Parathyroid adenoma (tissue), 2 donors: ENCODE data around the gene FOXD1.

Source experiments
- H2AFZ ChIP-seq: fragments of 300-600 bp; sonication (generic); one replicate; pipeline ENCODE4 v1.7.0; 2017; ENCODE audit warnings: antibody characterized with exemption, mild to moderate bottlenecking
- H3K27ac ChIP-seq: fragments of 300-600 bp; sonication (generic); one replicate; pipeline ENCODE4 v1.7.0; 2017
- H3K27me3 ChIP-seq: fragments of 300-600 bp; sonication (generic); one replicate; pipeline ENCODE4 v1.7.0; 2017; ENCODE audit warnings: low read length; ENCODE audit not compliant: control insufficient read depth, insufficient read depth
- H3K36me3 ChIP-seq: fragments of 300-600 bp; sonication (generic); one replicate; pipeline ENCODE4 v1.7.0; 2017; ENCODE audit warnings: low read length; ENCODE audit not compliant: control insufficient read depth, insufficient read depth
- H3K4me1 ChIP-seq: fragments of 300-600 bp; sonication (generic); one replicate; pipeline ENCODE4 v1.7.0; 2017; ENCODE audit warnings: control low read depth
- H3K4me2 ChIP-seq: fragments of 300-600 bp; sonication (generic); one replicate; pipeline ENCODE4 v1.7.0; 2017; ENCODE audit warnings: low read length
- H3K4me3 ChIP-seq: fragments of 300-600 bp; sonication (generic); one replicate; pipeline ENCODE4 v1.7.0; 2017; ENCODE audit warnings: low read depth, low read length
- H3K79me2 ChIP-seq: fragments of 300-600 bp; sonication (generic); one replicate; pipeline ENCODE4 v1.7.0; 2017; ENCODE audit warnings: control low read depth
- H3K9ac ChIP-seq: fragments of 300-600 bp; sonication (generic); one replicate; pipeline ENCODE4 v1.7.0; 2017; ENCODE audit warnings: mild to moderate bottlenecking
- H3K9me3 ChIP-seq: fragments of 300-600 bp; sonication (generic); one replicate; pipeline ENCODE4 v1.7.0; 2017; ENCODE audit warnings: low read length; ENCODE audit not compliant: control insufficient read depth
- TF ChIP-seq, protein P1 (sequence below): fragments of 300-600 bp; sonication (generic); IDR thresholded peaks from one replicate; pipeline ENCODE4 v1.7.0; 2017; ENCODE audit warnings: antibody characterized with exemption, mild to moderate bottlenecking
- donor health status: primary hyperparathyroidism.

The FOXD1 gene

DNA sequence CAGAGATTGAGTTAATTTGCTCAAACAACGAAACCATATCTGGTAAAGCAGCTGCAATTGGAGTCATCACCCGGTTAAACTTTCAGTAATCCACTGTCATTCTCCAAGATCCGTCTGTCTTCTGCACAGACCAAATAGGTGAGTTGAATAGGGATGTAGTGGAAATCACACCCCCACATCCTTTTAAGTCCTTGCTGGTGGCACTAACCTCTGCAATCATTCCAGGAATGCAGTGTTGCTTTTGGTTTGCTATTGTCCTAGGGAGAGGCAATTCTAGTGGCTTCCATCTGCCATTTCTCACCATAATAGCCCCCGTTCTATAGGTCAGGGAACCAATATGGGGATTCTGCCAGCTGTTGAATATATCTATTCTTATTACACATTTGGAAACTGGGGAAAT, 35.1 kb upstream of the FOXD1 start:
- Histone ChIP-seq H3K79me2 (no peaks in the 10 kb centered on the region), H3K9ac (no peak overlapping the region), H3K9me3 (no peaks in the 10 kb centered on the region), H3K4me3 (no peak overlapping the region), H3K4me2 (no peak overlapping the region), H3K27me3 (no peaks in the 10 kb centered on the region), H3K36me3 (no peaks in the 10 kb centered on the region), H3K27ac (no peak overlapping the region), H3K4me1 (no peaks in the 10 kb centered on the region), H2AFZ (no peak overlapping the region)
- TF ChIP-seq, protein P1, sequence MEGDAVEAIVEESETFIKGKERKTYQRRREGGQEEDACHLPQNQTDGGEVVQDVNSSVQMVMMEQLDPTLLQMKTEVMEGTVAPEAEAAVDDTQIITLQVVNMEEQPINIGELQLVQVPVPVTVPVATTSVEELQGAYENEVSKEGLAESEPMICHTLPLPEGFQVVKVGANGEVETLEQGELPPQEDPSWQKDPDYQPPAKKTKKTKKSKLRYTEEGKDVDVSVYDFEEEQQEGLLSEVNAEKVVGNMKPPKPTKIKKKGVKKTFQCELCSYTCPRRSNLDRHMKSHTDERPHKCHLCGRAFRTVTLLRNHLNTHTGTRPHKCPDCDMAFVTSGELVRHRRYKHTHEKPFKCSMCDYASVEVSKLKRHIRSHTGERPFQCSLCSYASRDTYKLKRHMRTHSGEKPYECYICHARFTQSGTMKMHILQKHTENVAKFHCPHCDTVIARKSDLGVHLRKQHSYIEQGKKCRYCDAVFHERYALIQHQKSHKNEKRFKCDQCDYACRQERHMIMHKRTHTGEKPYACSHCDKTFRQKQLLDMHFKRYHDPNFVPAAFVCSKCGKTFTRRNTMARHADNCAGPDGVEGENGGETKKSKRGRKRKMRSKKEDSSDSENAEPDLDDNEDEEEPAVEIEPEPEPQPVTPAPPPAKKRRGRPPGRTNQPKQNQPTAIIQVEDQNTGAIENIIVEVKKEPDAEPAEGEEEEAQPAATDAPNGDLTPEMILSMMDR, result no peak

DNA sequence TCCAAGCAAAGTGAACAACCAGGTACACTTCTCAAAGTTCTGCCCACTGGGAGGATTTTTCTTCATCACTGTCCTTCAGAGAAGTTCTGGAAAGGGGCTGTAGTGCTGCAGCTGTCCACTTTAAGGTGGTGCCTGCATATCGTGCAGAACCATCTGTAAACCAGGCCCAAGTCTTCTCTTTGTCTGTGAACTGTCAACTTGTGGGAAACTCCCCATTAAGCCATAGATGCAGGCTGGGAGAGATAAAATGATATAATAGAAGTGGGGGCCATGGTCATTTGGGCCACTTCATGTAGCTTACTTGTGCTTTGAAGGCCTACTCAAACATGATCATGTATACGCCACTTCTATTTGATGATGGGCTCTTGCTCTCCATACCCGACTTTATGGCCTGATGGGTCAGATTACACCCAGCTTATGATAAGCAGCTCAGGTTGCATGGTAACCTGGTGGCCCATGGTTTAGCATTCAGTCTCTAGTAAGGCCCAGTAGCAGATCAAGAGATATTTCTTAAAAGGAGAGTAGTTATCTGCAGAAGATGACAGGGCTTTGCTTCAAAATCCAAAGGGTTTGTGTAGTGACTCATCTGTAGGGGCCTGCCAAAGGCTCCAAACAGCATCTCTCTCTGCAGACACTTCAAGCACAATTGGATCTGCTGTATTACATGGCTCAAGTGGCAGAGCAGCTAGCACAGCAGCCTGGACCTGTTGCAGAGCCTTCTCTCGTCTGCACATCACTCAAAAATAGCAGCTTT, 34.0 kb upstream of the FOXD1 start:
- TF ChIP-seq, protein P1, result no peak
- Histone ChIP-seq H3K79me2 (no peaks in the 10 kb centered on the region), H3K36me3 (no peaks in the 10 kb centered on the region), H3K27me3 (no peaks in the 10 kb centered on the region), H3K27ac (no peak overlapping the region), H3K4me1 (no peaks in the 10 kb centered on the region), H2AFZ (no peak overlapping the region), H3K4me3 (no peak overlapping the region), H3K9ac (no peak overlapping the region), H3K9me3 (no peaks in the 10 kb centered on the region), H3K4me2 (no peak overlapping the region)

DNA sequence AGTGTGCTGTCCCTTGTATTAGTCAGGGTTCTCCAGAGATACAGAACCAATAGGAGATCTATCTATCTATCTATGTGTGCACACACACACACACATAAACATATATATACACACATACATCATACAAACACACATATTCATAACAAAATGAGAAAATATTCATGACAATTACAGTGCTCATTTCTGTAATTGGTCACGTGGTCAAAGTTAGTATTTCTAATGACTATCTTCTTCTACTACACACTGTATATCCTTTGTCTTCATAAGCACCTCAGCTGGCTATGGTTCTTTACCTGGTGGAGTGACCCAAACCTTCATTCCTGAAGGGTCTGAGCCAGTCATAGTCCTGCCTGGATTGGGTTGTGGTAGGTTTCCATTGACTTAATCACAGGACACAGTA, 31.9 kb upstream of the FOXD1 start:
- H3K4me1 ChIP-seq, result no peaks in the 10 kb centered on the region
- no peak overlapping the region for H3K9ac ChIP-seq
- H3K79me2 ChIP-seq, result no peaks in the 10 kb centered on the region
- H3K36me3 ChIP-seq, result no peaks in the 10 kb centered on the region
- no peaks in the 10 kb centered on the region for H3K27me3 ChIP-seq
- H3K27ac ChIP-seq, result no peak overlapping the region
- no peak overlapping the region for H3K4me2 ChIP-seq
- TF ChIP-seq, protein P1, result no peak
- H2AFZ ChIP-seq, result no peak overlapping the region
- no peak overlapping the region for H3K4me3 ChIP-seq
- H3K9me3 ChIP-seq, result no peaks in the 10 kb centered on the region

GRCh38 chr5:73472116-73472515, 23.5 kb upstream of the FOXD1 start:
- H3K27me3 ChIP-seq, result no peaks in the 10 kb centered on the region
- H3K4me3 ChIP-seq, result no peak overlapping the region
- no peak overlapping the region for H3K27ac ChIP-seq
- no peaks in the 10 kb centered on the region for H3K9me3 ChIP-seq
- H2AFZ ChIP-seq, result no peak overlapping the region
- H3K9ac ChIP-seq, result no peak overlapping the region
- H3K79me2 ChIP-seq, result no peaks in the 10 kb centered on the region
- TF ChIP-seq, protein P1, result no peak
- H3K4me1 ChIP-seq, result no peaks in the 10 kb centered on the region
- H3K4me2 ChIP-seq, result no peak overlapping the region
- no peaks in the 10 kb centered on the region for H3K36me3 ChIP-seq

DNA sequence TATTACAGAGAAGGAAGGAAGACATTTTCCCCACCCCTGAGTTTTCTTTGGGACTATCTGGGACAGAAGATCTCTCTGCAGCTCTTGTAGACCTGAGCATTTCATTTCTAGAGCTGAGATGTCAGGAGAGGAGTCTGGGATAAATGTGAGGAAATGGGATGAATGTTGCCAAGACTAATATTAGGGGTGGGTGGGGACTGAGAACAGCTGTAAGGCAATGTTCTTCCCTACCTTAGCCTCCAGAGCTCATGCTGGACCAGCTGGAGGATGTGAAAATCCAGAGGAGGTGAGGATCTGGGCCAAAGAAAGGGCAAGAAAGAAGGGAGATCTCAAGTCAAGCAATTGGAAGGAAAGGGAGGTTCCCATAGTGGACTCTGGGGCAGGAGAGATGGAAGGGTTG, 23.1 kb upstream of the FOXD1 start:
- no peak overlapping the region for H3K4me3 ChIP-seq
- H3K27ac ChIP-seq, result no peak overlapping the region
- no peak overlapping the region for H3K4me2 ChIP-seq
- no peak overlapping the region for H3K9ac ChIP-seq
- no peaks in the 10 kb centered on the region for H3K79me2 ChIP-seq
- no peak overlapping the region for H2AFZ ChIP-seq
- no peaks in the 10 kb centered on the region for H3K27me3 ChIP-seq
- H3K36me3 ChIP-seq, result no peaks in the 10 kb centered on the region
- TF ChIP-seq, protein P1, result no peak
- no peaks in the 10 kb centered on the region for H3K4me1 ChIP-seq
- H3K9me3 ChIP-seq, result no peaks in the 10 kb centered on the region
